Measurements from ENCODE around the gene LIN9.
"Not testable (repeated sequence)": the region's sequence is repeated elsewhere in the genome, so short reads cannot be mapped to it uniquely, and the experiment has no call there.

Gene LIN9

GRCh38 chr1:226268421-226269124, 40.4 kb downstream of the LIN9 start:
- DNase-seq = no peak

- no peak for DNase-seq
Observed at GRCh38 chr1:226261818-226262217, 47.1 kb downstream of the LIN9 start.

- DNase-seq = no peak
Observed at GRCh38 chr1:226255380-226255779, 53.6 kb downstream of the LIN9 start.

GRCh38 chr1:226253933-226254332, 55.0 kb downstream of the LIN9 start:
- DNase-seq = no peak

GRCh38 chr1:226252841-226253240, 56.1 kb downstream of the LIN9 start:
- DNase-seq = not testable (repeated sequence)

- no peak for DNase-seq
Observed at GRCh38 chr1:226250511-226250910, 58.5 kb downstream of the LIN9 start.

- no peak for DNase-seq
Observed at GRCh38 chr1:226248796-226249195, 60.2 kb downstream of the LIN9 start.

GRCh38 chr1:226248091-226248490, 60.9 kb downstream of the LIN9 start:
- DNase-seq = no peak

GRCh38 chr1:226239421-226239820, 69.5 kb downstream of the LIN9 start:
- no peak for DNase-seq

- DNase-seq = no peak
Observed at GRCh38 chr1:226236826-226237225, 72.1 kb downstream of the LIN9 start.

GRCh38 chr1:226233806-226234205, 75.2 kb downstream of the LIN9 start:
- no peak for DNase-seq

- DNase-seq = no peak
Observed at GRCh38 chr1:226233293-226233692, 75.7 kb downstream of the LIN9 start.

GRCh38 chr1:226226601-226227000, 82.4 kb downstream of the LIN9 start:
- no peak for DNase-seq

- DNase-seq = peak; percentile 65
Observed at GRCh38 chr1:226223786-226224244, 85.1 kb downstream of the LIN9 start.

GRCh38 chr1:226223157-226223785, 85.7 kb downstream of the LIN9 start, which contains the start of gene MIXL1:
Gene MIXL1, plus strand, starts transcription at chr1:226223664. Its CDS starts 18 bp downstream, at chr1:226223682.
- no peak for DNase-seq

GRCh38 chr1:226222686-226223085, 86.3 kb downstream of the LIN9 start:
- DNase-seq = no peak

GRCh38 chr1:226220473-226221189, 88.3 kb downstream of the LIN9 start:
- no peak for DNase-seq

GRCh38 chr1:226217273-226217672, 91.7 kb downstream of the LIN9 start:
- DNase-seq = no peak

GRCh38 chr1:226216056-226216455, 92.9 kb downstream of the LIN9 start:
- no peak for DNase-seq

- DNase-seq = no peak
Observed at GRCh38 chr1:226215239-226215638, 93.7 kb downstream of the LIN9 start.

- DNase-seq = no peak
Observed at GRCh38 chr1:226212545-226212944, 96.4 kb downstream of the LIN9 start.

- no peak for DNase-seq
Observed at GRCh38 chr1:226211181-226211821, 97.7 kb downstream of the LIN9 start.

- DNase-seq = no peak
Observed at GRCh38 chr1:226210571-226211176, 98.3 kb downstream of the LIN9 start.

Data from activated effector memory CD4-positive, alpha-beta T cell treated with anti-CD3 and anti-CD28 coated beads, Interleukin-2, amount 50 U/mL, for 16 hours (primary cell).